ENCODE results near the gene SHISA4. TPM values are rescaled to one million over a fixed set of nuclear protein-coding genes. Genes with fewer than 3 reads are reported as not detected.
"Not testable (repeated sequence)": the region's sequence is repeated elsewhere in the genome, so short reads cannot be mapped to it uniquely, and the experiment has no call there.

The SHISA4 gene
- polyA plus RNA-seq (ENCODE audit: insufficient read depth in 1 of 5, insufficient read length in 5 of 5, low replicate concordance in 1 of 5), result 10 to 100 TPM; 14.7 to 25.6 (median 18.5) TPM
- long read RNA-seq, donor 1, partial matches to known transcripts, result 5 of 9 reads
- long read RNA-seq, donor 1, other reads (novel, unspliced or antisense), result 0 of 9 reads
- long read RNA-seq, donor 2, transcript SHISA4-201 (5 exons, 1,341 nt), result major isoform, 5 of 5 reads
- long read RNA-seq, donor 2, partial matches to known transcripts, result 0 of 5 reads
- long read RNA-seq, donor 2, other reads (novel, unspliced or antisense), result 0 of 5 reads
- long read RNA-seq, donor 3, partial matches to known transcripts, result 13 of 15 reads
- long read RNA-seq, donor 3, other reads (novel, unspliced or antisense), result 0 of 15 reads
- long read RNA-seq, donor 4, partial matches to known transcripts, result 0 of 3 reads
- long read RNA-seq, donor 4, other reads (novel, unspliced or antisense), result 0 of 3 reads
- long read RNA-seq, donor 5, transcript SHISA4-201 (5 exons, 1,341 nt), result major isoform, 5 of 18 reads
- long read RNA-seq, donor 5, partial matches to known transcripts, result 13 of 18 reads
- long read RNA-seq, donor 5, other reads (novel, unspliced or antisense), result 0 of 18 reads
- long read RNA-seq, donor 6, transcript SHISA4-201 (5 exons, 1,341 nt), result major isoform, 7 of 14 reads
- long read RNA-seq, donor 6, partial matches to known transcripts, result 7 of 14 reads
- long read RNA-seq, donor 6, other reads (novel, unspliced or antisense), result 0 of 14 reads
- long read RNA-seq, donor 7, transcript SHISA4-201 (5 exons, 1,341 nt), result major isoform, 8 of 17 reads
- long read RNA-seq, donor 7, partial matches to known transcripts, result 8 of 17 reads
- long read RNA-seq, donor 7, other reads (novel, unspliced or antisense), result 0 of 17 reads
- long read RNA-seq, donor 8, partial matches to known transcripts, result 0 of 2 reads
- long read RNA-seq, donor 8, other reads (novel, unspliced or antisense), result 0 of 2 reads

- DNase-seq, result peak; percentile 53 to 57
Observed at GRCh38 chr1:201888282-201889089, at the start of gene SHISA4. TSS of gene SHISA4 (plus strand) at chr1:201888898. CDS start at chr1:201888995, 97 bp downstream.

- not testable (repeated sequence) for DNase-seq
Observed at GRCh38 chr1:201839089-201839488, 49.6 kb upstream of the SHISA4 start.

- no peak for DNase-seq
Observed at GRCh38 chr1:201840055-201840454, 48.6 kb upstream of the SHISA4 start.

- DNase-seq, result no peak
Observed at GRCh38 chr1:201840490-201840889, 48.2 kb upstream of the SHISA4 start.

GRCh38 chr1:201841265-201841912, 47.3 kb upstream of the SHISA4 start:
- no peak for DNase-seq

- DNase-seq, result no peak
Observed at GRCh38 chr1:201842472-201843027, 46.1 kb upstream of the SHISA4 start.

- no peak for DNase-seq
Observed at GRCh38 chr1:201845331-201846083, 43.2 kb upstream of the SHISA4 start.

GRCh38 chr1:201847150-201847549, 41.5 kb upstream of the SHISA4 start:
- DNase-seq, result no peak

GRCh38 chr1:201848230-201848629, 40.5 kb upstream of the SHISA4 start:
- no peak for DNase-seq

GRCh38 chr1:201849372-201850052, 39.2 kb upstream of the SHISA4 start:
- no peak for DNase-seq

- DNase-seq, result peak; percentile 40 to 42
Observed at GRCh38 chr1:201850053-201850397, 38.7 kb upstream of the SHISA4 start.

- DNase-seq, result no peak
Observed at GRCh38 chr1:201851949-201852348, 36.7 kb upstream of the SHISA4 start.

- not testable (repeated sequence) for DNase-seq
Observed at GRCh38 chr1:201856722-201857121, 32.0 kb upstream of the SHISA4 start.

- DNase-seq, result no peak
Observed at GRCh38 chr1:201859424-201859823, 29.3 kb upstream of the SHISA4 start.

- no peak for DNase-seq
Observed at GRCh38 chr1:201861448-201861847, 27.2 kb upstream of the SHISA4 start.

- no peak for DNase-seq
Observed at GRCh38 chr1:201870397-201870796, 18.3 kb upstream of the SHISA4 start.

GRCh38 chr1:201874672-201875071, 14.0 kb upstream of the SHISA4 start:
- no peak for DNase-seq

- no peak for DNase-seq
Observed at GRCh38 chr1:201876148-201876818, 12.4 kb upstream of the SHISA4 start.

GRCh38 chr1:201877877-201878401, 10.8 kb upstream of the SHISA4 start:
- peak in 1 of 2 donors; percentile 35 for DNase-seq

All from right lung (tissue), 10 donors.